H9 (cell line): ENCODE measurements around the gene VAPA. TPM values are rescaled to one million over a fixed set of nuclear protein-coding genes. Genes with fewer than 3 reads are reported as not detected.

Source experiments
- DNase-seq: peaks from one replicate; pipeline ENCODE4 v3.0.0-alpha.2; 2017
- H2AFZ ChIP-seq: one replicate; pipeline ENCODE4 v1.6.1; 2013; ENCODE audit warnings: mild to moderate bottlenecking, low read length, control low read depth, moderate library complexity
- H2AK5ac ChIP-seq: 2 replicates; pipeline ENCODE4 v1.6.1; 2013; ENCODE audit warnings: low read length, control low read depth, mixed read lengths; ENCODE audit not compliant: insufficient read length
- H2BK120ac ChIP-seq: one replicate; pipeline ENCODE4 v1.6.1; 2013; ENCODE audit warnings: low read depth, mild to moderate bottlenecking, low read length, control low read depth, inconsistent platforms; ENCODE audit not compliant: poor library complexity, severe bottlenecking
- H2BK12ac ChIP-seq: 2 replicates; pipeline ENCODE4 v1.6.1; 2013; ENCODE audit warnings: low read length, control low read depth, mixed read lengths, low read depth; ENCODE audit not compliant: insufficient read length
- H2BK15ac ChIP-seq: 2 replicates; pipeline ENCODE4 v1.6.1; 2013; ENCODE audit warnings: low read depth, low read length, control low read depth
- H2BK20ac ChIP-seq: one replicate; pipeline ENCODE4 v1.6.1; 2013; ENCODE audit warnings: low read depth, mild to moderate bottlenecking, low read length, control low read depth, inconsistent platforms; ENCODE audit not compliant: poor library complexity, severe bottlenecking
- H2BK5ac ChIP-seq: 2 replicates; pipeline ENCODE4 v1.6.1; 2013; ENCODE audit warnings: low read length, control low read depth, mixed read lengths; ENCODE audit not compliant: insufficient read length
- H3K14ac ChIP-seq: 2 replicates; pipeline ENCODE4 v1.6.1; 2013; ENCODE audit warnings: low read length, control low read depth; ENCODE audit not compliant: insufficient read depth
- H3K18ac ChIP-seq: 2 replicates; pipeline ENCODE4 v1.6.1; 2013; ENCODE audit warnings: low read depth, mild to moderate bottlenecking, mixed read lengths, low read length, control low read depth; ENCODE audit not compliant: insufficient read length
- H3K23ac ChIP-seq: 2 replicates; pipeline ENCODE4 v1.6.1; 2013; ENCODE audit warnings: low read length, control low read depth, mixed read lengths, low read depth; ENCODE audit not compliant: insufficient read length
- H3K23me2 ChIP-seq: 2 replicates; pipeline ENCODE4 v1.6.1; 2013; ENCODE audit warnings: low read depth, mild to moderate bottlenecking, mixed read lengths, low read length, control low read depth; ENCODE audit not compliant: insufficient read length, poor library complexity, severe bottlenecking
- H3K27ac ChIP-seq: 2 replicates; pipeline ENCODE4 v1.5.1; 2013; ENCODE audit warnings: low read length, control low read depth, mixed read lengths, low read depth; ENCODE audit not compliant: insufficient read length
- H3K27me3 ChIP-seq: 2 replicates; pipeline ENCODE4 v1.6.1; 2013; ENCODE audit warnings: low read length, control low read depth, inconsistent platforms; ENCODE audit not compliant: insufficient read depth
- H3K4ac ChIP-seq: 2 replicates; pipeline ENCODE4 v1.6.1; 2013; ENCODE audit warnings: low read depth, mild to moderate bottlenecking, control low read depth, inconsistent platforms, low read length, moderate library complexity
- H3K4me1 ChIP-seq: 2 replicates; pipeline ENCODE4 v1.6.1; 2013; ENCODE audit warnings: low read length, control low read depth, inconsistent platforms; ENCODE audit not compliant: insufficient read depth
- H3K4me2 ChIP-seq: 2 replicates; pipeline ENCODE4 v1.6.1; 2013; ENCODE audit warnings: low read length, control low read depth, mixed read lengths; ENCODE audit not compliant: insufficient read length, insufficient read depth
- H3K56ac ChIP-seq: 2 replicates; pipeline ENCODE4 v1.6.1; 2013; ENCODE audit warnings: low read depth, mild to moderate bottlenecking, mixed read lengths, low read length, control low read depth; ENCODE audit not compliant: insufficient read length
- H3K79me1 ChIP-seq: 2 replicates; pipeline ENCODE4 v1.6.1; 2013; ENCODE audit warnings: low read depth, mild to moderate bottlenecking, moderate library complexity, low read length, control low read depth, inconsistent platforms; ENCODE audit not compliant: insufficient read depth, poor library complexity, severe bottlenecking
- H3K79me2 ChIP-seq: 2 replicates; pipeline ENCODE4 v1.6.1; 2013; ENCODE audit warnings: low read length, control low read depth, inconsistent platforms; ENCODE audit not compliant: insufficient read depth
- H3K9ac ChIP-seq: 2 replicates; pipeline ENCODE4 v1.6.1; 2013; ENCODE audit warnings: low read length, control low read depth, mixed read lengths; ENCODE audit not compliant: insufficient read length; ENCODE audit errors: extremely low read depth
- H3K9me3 ChIP-seq: one replicate; pipeline ENCODE4 v1.6.1; 2013; ENCODE audit warnings: low read depth, low read length, inconsistent platforms; ENCODE audit not compliant: control insufficient read depth
- H3T11ph ChIP-seq: one replicate; pipeline ENCODE4 v1.6.1; 2013; ENCODE audit warnings: mild to moderate bottlenecking, low read length, control low read depth, inconsistent platforms
- H4K20me1 ChIP-seq: one replicate; pipeline ENCODE4 v1.6.1; 2013; ENCODE audit not compliant: control insufficient read depth, insufficient read length, insufficient read depth
- H4K5ac ChIP-seq: 2 replicates; pipeline ENCODE4 v1.6.1; 2013; ENCODE audit warnings: low read depth, mild to moderate bottlenecking, mixed read lengths, low read length, control low read depth; ENCODE audit not compliant: insufficient read length
- H4K8ac ChIP-seq: replicated peaks from 2 replicates; pipeline ENCODE4 v1.6.1; 2013; ENCODE audit warnings: low read length, control low read depth, mixed read lengths, low read depth; ENCODE audit not compliant: insufficient read length
- H4K91ac ChIP-seq: 2 replicates; pipeline ENCODE4 v1.6.1; 2013; ENCODE audit warnings: low read depth, mild to moderate bottlenecking, moderate library complexity, mixed read lengths, low read length, control low read depth; ENCODE audit not compliant: insufficient read length
- H3K27ac Mint-ChIP-seq, 3 experiments: 2 replicates in 2 of 3; 3 replicates in 1 of 3; pipeline ENCODE4 v1.8.0; 2020 to 2021; ENCODE audit warnings: mixed read lengths in 3 of 3, mild to moderate bottlenecking in 1 of 3, moderate library complexity in 1 of 3
- H3K27me3 Mint-ChIP-seq: 2 replicates; pipeline ENCODE4 v1.8.0; 2021; ENCODE audit warnings: low read depth, mild to moderate bottlenecking, moderate library complexity, mixed read lengths
- H3K36me3 Mint-ChIP-seq, 3 experiments: 2 replicates in 2 of 3; 3 replicates in 1 of 3; pipeline ENCODE4 v1.8.0; 2020 to 2021; ENCODE audit warnings: low read depth in 3 of 3, mixed read lengths in 3 of 3; ENCODE audit not compliant: insufficient read depth in 1 of 3
- H3K4me1 Mint-ChIP-seq, 2 experiments: 2 replicates each; pipeline ENCODE4 v1.8.0; 2020; ENCODE audit warnings: mixed read lengths in 2 of 2
- H3K4me3 Mint-ChIP-seq, 2 experiments: 2 replicates in 1 of 2; 3 replicates in 1 of 2; pipeline ENCODE4 v1.8.0; 2020 to 2021; ENCODE audit warnings: mild to moderate bottlenecking in 2 of 2, mixed read lengths in 2 of 2, moderate library complexity in 1 of 2
- H3K9me3 Mint-ChIP-seq, 2 experiments: 2 replicates in 1 of 2; 3 replicates in 1 of 2; pipeline ENCODE4 v1.8.0; 2020; ENCODE audit warnings: mild to moderate bottlenecking in 2 of 2, mixed read lengths in 2 of 2, moderate library complexity in 1 of 2
- CTCF ChIP-seq: fragments of 200-600 bp; sonication (generic); conservative IDR thresholded peaks from 3 replicates; pipeline ENCODE4 v1.8.0; 2021; ENCODE audit warnings: antibody characterized with exemption, mild to moderate bottlenecking
- WGBS: extraction: QIAGEN DNeasy Blood & Tissue Kit; methylation state at CpG from one replicate; pipeline ENCODE4 v1.1.7; 2013; ENCODE audit warnings: missing lambda C conversion rate, low lambda C conversion rate, mixed read lengths; ENCODE audit not compliant: insufficient read length; ENCODE audit errors: extremely low coverage; 5-methylcytosine and 5-hydroxymethylcytosine counted together
- total RNA-seq: library from RNA; stranded (reverse); gene quantifications from 2 replicates; pipeline ENCODE4 v1.2.1, GENCODE V29; 2021

The VAPA gene
- total RNA-seq, 1 experiment from 2014 or later, result 141 TPM

DNA sequence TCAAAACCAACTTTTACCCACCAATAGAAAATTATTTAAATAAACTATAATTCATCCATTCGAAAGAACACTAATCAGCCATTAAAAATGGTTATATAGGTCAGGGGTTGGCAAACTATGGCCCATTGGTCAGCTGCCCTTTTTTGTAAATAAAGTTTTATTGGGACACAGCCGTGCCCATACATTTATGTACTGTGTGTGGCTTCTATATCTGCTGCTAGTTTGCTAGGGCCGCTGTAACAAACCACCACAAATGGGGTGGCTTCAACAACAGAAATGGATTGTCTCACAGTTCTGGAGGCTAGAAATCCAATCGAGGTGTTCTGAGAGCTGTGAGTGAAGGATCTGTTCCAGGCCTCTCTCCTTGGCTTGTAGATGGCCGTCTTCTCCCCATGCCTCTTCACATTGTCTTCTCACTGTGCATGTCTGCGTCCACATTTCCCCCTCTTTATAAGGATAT is 35.0 kb upstream of the VAPA start:
- Histone ChIP-seq H4K5ac (no peak overlapping the region), H3K79me1 (no peaks in the 10 kb centered on the region), H2BK15ac (no peak overlapping the region), H3K23me2 (no peaks in the 10 kb centered on the region), H3K18ac (no peak overlapping the region), H3T11ph (no peak overlapping the region), H4K20me1 (no peaks in the 10 kb centered on the region), H2BK5ac (no peak overlapping the region), H3K4me2 (no peak overlapping the region), H2BK12ac (no peak overlapping the region), H3K4me1 (no peaks in the 10 kb centered on the region), H3K9me3 (no peaks in the 10 kb centered on the region), H2AK5ac (no peak overlapping the region), H3K23ac (no peak overlapping the region), H3K14ac (no peak overlapping the region), H2AFZ (no peak overlapping the region), H3K9ac (no peak overlapping the region), H3K27ac (no peak overlapping the region), H3K79me2 (no peaks in the 10 kb centered on the region), H2BK20ac (no peak overlapping the region), H4K8ac (no peak overlapping the region), H3K27me3 (no peaks in the 10 kb centered on the region), H3K4ac (no peak overlapping the region), H3K56ac (no peak overlapping the region), H4K91ac (no peak overlapping the region), H2BK120ac (no peak overlapping the region)
- WGBS, result no CpG with 5 or more reads among the region's 6 CpGs
- no peak for TF ChIP-seq CTCF
- H3K4me3 Mint-ChIP-seq, result no peak overlapping the region
- H3K27ac Mint-ChIP-seq, result no peak overlapping the region
- no peaks in the 10 kb centered on the region for H3K36me3 Mint-ChIP-seq
- no peaks in the 10 kb centered on the region for H3K27me3 Mint-ChIP-seq
- no peaks in the 10 kb centered on the region for H3K9me3 Mint-ChIP-seq
- peaks cover 9 to 14% of the 10 kb centered on the region in 2 experiments; a peak in 3 of 4 replicates for H3K4me1 Mint-ChIP-seq
- no peak for DNase-seq
